SH-SY5Y (cell line): Measurements from ENCODE around the gene HNRNPUL1.

Experiments
- GATA2 ChIP-seq: IDR thresholded peaks from 2 replicates; pipeline ENCODE4 v1.6.1; 2011; ENCODE audit warnings: mild to moderate bottlenecking, low read depth, low read length
- GATA3 ChIP-seq: IDR thresholded peaks from 2 replicates; pipeline ENCODE4 v1.6.1; 2011; ENCODE audit warnings: low read depth, mild to moderate bottlenecking, low read length, moderate library complexity

DNA sequence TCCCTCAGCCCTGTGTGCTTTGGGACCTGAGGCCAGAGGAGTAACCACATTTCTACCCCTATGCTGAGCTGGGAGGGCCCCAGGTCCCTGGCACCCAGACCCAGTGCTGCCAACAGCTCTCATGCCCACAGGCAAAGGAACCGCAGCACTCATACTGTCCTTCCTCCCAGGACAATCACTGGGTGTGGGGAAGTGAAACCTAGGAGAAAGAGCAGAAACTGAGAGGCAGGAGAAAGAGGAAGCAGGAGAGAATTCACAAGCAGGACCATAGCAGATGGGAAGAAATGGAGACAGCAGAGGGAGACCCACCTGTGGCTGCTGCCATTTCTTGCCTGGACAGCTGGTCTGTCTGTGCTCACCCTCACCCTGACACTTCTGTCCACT is 64.7 kb downstream of the HNRNPUL1 start:
- no peak for TF ChIP-seq GATA3
- TF ChIP-seq GATA2 = no peak
